GM21360 (cell line): ENCODE measurements around the gene RAB7B.

Experiments
- ATAC-seq: cut with Tn5 transposase; IDR thresholded peaks from one replicate; pipeline ENCODE4 v1.9.1; 2021; ENCODE audit warnings: mild to moderate bottlenecking, moderate library complexity; ENCODE audit not compliant: unreplicated experiment

The RAB7B gene

GRCh38 chr1:205975387-205975998, 27.7 kb downstream of the RAB7B start:
- no peak for ATAC-seq

- ATAC-seq, result no peak
Measured at GRCh38 chr1:205974712-205975111, 28.5 kb downstream of the RAB7B start.

- ATAC-seq, result no peak
Measured at GRCh38 chr1:205973377-205974232, 29.6 kb downstream of the RAB7B start.

GRCh38 chr1:205972491-205973168, 30.6 kb downstream of the RAB7B start:
- no peak for ATAC-seq

- no peak for ATAC-seq
Measured at GRCh38 chr1:205972081-205972480, 31.1 kb downstream of the RAB7B start.

GRCh38 chr1:205971082-205971481, 32.1 kb downstream of the RAB7B start:
- ATAC-seq, result no peak

GRCh38 chr1:205970486-205970885, 32.7 kb downstream of the RAB7B start:
- ATAC-seq, result no peak

- ATAC-seq, result no peak
Measured at GRCh38 chr1:205969229-205969628, 34.0 kb downstream of the RAB7B start.

- ATAC-seq, result no peak
Measured at GRCh38 chr1:205967554-205968335, 35.5 kb downstream of the RAB7B start.

GRCh38 chr1:205965036-205965884, 37.9 kb downstream of the RAB7B start:
- ATAC-seq, result no peak

- ATAC-seq, result no peak
Measured at GRCh38 chr1:205963352-205964155, 39.6 kb downstream of the RAB7B start.

- no peak for ATAC-seq
Measured at GRCh38 chr1:205962821-205963221, 40.4 kb downstream of the RAB7B start.

- no peak for ATAC-seq
Measured at GRCh38 chr1:205961991-205962820, 41.0 kb downstream of the RAB7B start.

GRCh38 chr1:205961405-205961804, 41.8 kb downstream of the RAB7B start:
- no peak for ATAC-seq

- ATAC-seq, result no peak
Measured at GRCh38 chr1:205959789-205960188, 43.4 kb downstream of the RAB7B start.

GRCh38 chr1:205955499-205955898, 47.7 kb downstream of the RAB7B start:
- ATAC-seq, result no peak

- ATAC-seq, result no peak
Measured at GRCh38 chr1:205954819-205955404, 48.3 kb downstream of the RAB7B start.

GRCh38 chr1:205951746-205952145, 51.4 kb downstream of the RAB7B start:
- ATAC-seq, result no peak
